Neural progenitor cell (in vitro differentiated cells): Measurements from ENCODE around the gene ANKRD13D. TPM values are rescaled to one million over a fixed set of nuclear protein-coding genes. Genes with fewer than 3 reads are reported as not detected.

ENCODE experiments used
- DNase-seq: peaks from one replicate; pipeline ENCODE4 v3.0.0-alpha.2; 2016; ENCODE audit warnings: low spot score
- H2AFZ ChIP-seq: fragments of 200-600 bp; sonication (generic); replicated peaks from 2 replicates; pipeline ENCODE4 v1.6.1; 2016; ENCODE audit warnings: antibody characterized with exemption
- H3F3A ChIP-seq: fragments of 200-600 bp; sonication (generic); 2 replicates; pipeline ENCODE4 v1.6.1; 2016; ENCODE audit warnings: antibody characterized with exemption, low read depth
- H3K27ac ChIP-seq: fragments of 200-600 bp; sonication (generic); 2 replicates; pipeline ENCODE4 v1.5.1; 2016; ENCODE audit warnings: mild to moderate bottlenecking
- H3K27me3 ChIP-seq: fragments of 200-600 bp; sonication (generic); 2 replicates; pipeline ENCODE4 v1.6.1; 2016; ENCODE audit warnings: mild to moderate bottlenecking, moderate library complexity
- H3K36me3 ChIP-seq: fragments of 200-600 bp; sonication (generic); 2 replicates; pipeline ENCODE4 v1.5.1; 2016
- H3K4me1 ChIP-seq: fragments of 200-600 bp; sonication (generic); 2 replicates; pipeline ENCODE4 v1.6.1; 2016; ENCODE audit warnings: mixed run types
- H3K4me2 ChIP-seq: fragments of 200-600 bp; sonication (generic); 2 replicates; pipeline ENCODE4 v1.6.1; 2016
- H3K4me3 ChIP-seq: fragments of 200-600 bp; sonication (generic); 2 replicates; pipeline ENCODE4 v1.5.1; 2016
- H3K79me2 ChIP-seq: fragments of 200-600 bp; sonication (generic); 2 replicates; pipeline ENCODE4 v1.6.1; 2016; ENCODE audit warnings: low read depth
- H3K9ac ChIP-seq: fragments of 200-600 bp; sonication (generic); 2 replicates; pipeline ENCODE4 v1.6.1; 2016
- H3K9me3 ChIP-seq: fragments of 200-600 bp; sonication (generic); 2 replicates; pipeline ENCODE4 v1.5.1; 2016; ENCODE audit warnings: low read depth
- H4K20me1 ChIP-seq: fragments of 200-600 bp; sonication (generic); 2 replicates; pipeline ENCODE4 v1.6.1; 2016; ENCODE audit warnings: low read depth
- H3K27ac Mint-ChIP-seq: 3 replicates; pipeline ENCODE4 v1.8.0; 2021; ENCODE audit warnings: mixed read lengths
- H3K27me3 Mint-ChIP-seq: 2 replicates; pipeline ENCODE4 v1.8.0; 2022; ENCODE audit warnings: low read depth, mild to moderate bottlenecking, inconsistent platforms, moderate library complexity, mixed read lengths; ENCODE audit not compliant: insufficient read depth
- H3K36me3 Mint-ChIP-seq: 3 replicates; pipeline ENCODE4 v1.8.0; 2021; ENCODE audit warnings: mixed read lengths
- H3K4me1 Mint-ChIP-seq: 3 replicates; pipeline ENCODE4 v1.8.0; 2021; ENCODE audit warnings: mixed read lengths
- H3K4me3 Mint-ChIP-seq: 3 replicates; pipeline ENCODE4 v1.8.0; 2021; ENCODE audit warnings: mild to moderate bottlenecking, moderate library complexity, mixed read lengths
- H3K9me3 Mint-ChIP-seq: 3 replicates; pipeline ENCODE4 v1.8.0; 2020; ENCODE audit warnings: mixed read lengths
- CTCF ChIP-seq: fragments of 200-600 bp; sonication (generic); IDR thresholded peaks from 2 replicates; pipeline ENCODE4 v1.5.1; 2017; ENCODE audit warnings: antibody characterized with exemption, mild to moderate bottlenecking
- EZH2 ChIP-seq: fragments of 200-600 bp; sonication (generic); IDR thresholded peaks from 2 replicates; pipeline ENCODE4 v1.6.1; 2017; ENCODE audit warnings: antibody characterized with exemption, mild to moderate bottlenecking, moderate library complexity
- EZH2phosphoT487 ChIP-seq: fragments of 200-600 bp; sonication (generic); IDR thresholded peaks from 2 replicates; pipeline ENCODE4 v1.6.1; 2017; ENCODE audit warnings: antibody characterized with exemption
- total RNA-seq: library from RNA; depleted of rRNA; stranded (reverse); fragments of >200 nt; gene quantifications from 2 replicates; pipeline ENCODE4 v1.2.3, GENCODE V29; 2015; ENCODE audit warnings: low replicate concordance

The ANKRD13D gene
- total RNA-seq, 1 donor from 2014 or later = 21.0 TPM

DNA sequence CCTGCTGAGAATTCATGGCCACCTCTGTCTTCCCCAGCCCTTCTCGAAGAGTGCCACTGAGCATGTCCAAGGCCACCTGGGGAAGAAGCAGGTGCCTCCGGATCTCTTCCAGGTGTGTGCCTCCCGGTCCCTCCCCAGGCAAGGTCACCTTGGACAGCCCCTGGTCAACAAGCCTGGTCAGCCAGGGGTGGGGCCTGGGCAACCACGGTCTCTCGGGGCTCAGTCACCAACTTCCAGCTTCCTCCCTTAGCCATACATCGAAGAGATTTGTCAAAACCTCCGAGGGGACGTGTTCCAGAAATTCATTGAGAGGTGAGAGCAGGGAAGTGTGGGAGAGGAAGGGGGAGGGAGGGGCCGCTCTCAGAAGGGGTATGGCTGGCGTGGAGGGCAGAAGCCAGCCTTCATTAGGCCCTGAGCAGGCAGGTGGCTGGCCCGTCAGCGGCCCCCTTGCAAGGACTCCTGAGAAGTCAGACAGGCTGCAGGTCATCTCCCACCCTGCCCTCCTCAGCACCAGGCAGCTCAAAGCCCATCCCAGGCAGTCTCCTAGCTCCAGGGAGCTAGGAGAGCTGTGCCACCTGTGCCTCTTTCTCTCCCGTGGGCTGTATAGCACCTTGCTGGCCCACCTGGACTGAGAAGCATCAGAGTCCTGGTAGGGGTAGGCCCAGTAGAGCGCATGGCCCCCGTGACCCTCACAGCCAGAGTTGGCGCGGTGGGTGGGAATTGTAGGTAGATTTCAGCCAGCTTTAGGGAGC is 9.3 kb upstream of the ANKRD13D start:
- Mint-ChIP-seq H3K4me3 (no peak overlapping the region), H3K27ac (no peak overlapping the region), H3K27me3 (peaks cover 5% of the 10 kb centered on the region), H3K36me3 (peaks cover 7% of the 10 kb centered on the region), H3K9me3 (no peaks in the 10 kb centered on the region), H3K4me1 (peaks cover 11% of the 10 kb centered on the region)
- Histone ChIP-seq H3K4me3 (no peak overlapping the region), H3K9me3 (no peaks in the 10 kb centered on the region), H3K27ac (no peak overlapping the region), H3K4me1 (peaks cover 14% of the 10 kb centered on the region), H3K9ac (no peak overlapping the region), H2AFZ (no peak overlapping the region), H4K20me1 (peaks cover 29% of the 10 kb centered on the region), H3F3A (peaks cover 9% of the 10 kb centered on the region), H3K36me3 (no peaks in the 10 kb centered on the region), H3K27me3 (no peaks in the 10 kb centered on the region), H3K79me2 (peaks cover 23% of the 10 kb centered on the region), H3K4me2 (no peak overlapping the region)
- DNase-seq = no peak
- TF ChIP-seq CTCF = no peak

GRCh38 chr11:67280341-67280787 is 8.7 kb upstream of the ANKRD13D start:
- Histone ChIP-seq H3K9ac (no peak overlapping the region), H3K27ac (no peak overlapping the region), H3K4me2 (no peak overlapping the region), H3K79me2 (peaks cover 17% of the 10 kb centered on the region), H3F3A (peaks cover 9% of the 10 kb centered on the region), H3K27me3 (no peaks in the 10 kb centered on the region), H3K9me3 (no peaks in the 10 kb centered on the region), H2AFZ (no peak overlapping the region), H3K36me3 (no peaks in the 10 kb centered on the region), H3K4me1 (peaks cover 14% of the 10 kb centered on the region), H4K20me1 (peaks cover 25% of the 10 kb centered on the region), H3K4me3 (no peak overlapping the region)
- no peak overlapping the region for H3K4me3 Mint-ChIP-seq
- DNase-seq = no peak
- H3K36me3 Mint-ChIP-seq = peaks cover 7% of the 10 kb centered on the region
- H3K27me3 Mint-ChIP-seq = peaks cover 5% of the 10 kb centered on the region
- peaks cover 11% of the 10 kb centered on the region for H3K4me1 Mint-ChIP-seq
- H3K27ac Mint-ChIP-seq = no peak overlapping the region
- TF ChIP-seq EZH2 (no peak), CTCF (no peak), EZH2phosphoT487 (no peak)
- no peaks in the 10 kb centered on the region for H3K9me3 Mint-ChIP-seq

DNA sequence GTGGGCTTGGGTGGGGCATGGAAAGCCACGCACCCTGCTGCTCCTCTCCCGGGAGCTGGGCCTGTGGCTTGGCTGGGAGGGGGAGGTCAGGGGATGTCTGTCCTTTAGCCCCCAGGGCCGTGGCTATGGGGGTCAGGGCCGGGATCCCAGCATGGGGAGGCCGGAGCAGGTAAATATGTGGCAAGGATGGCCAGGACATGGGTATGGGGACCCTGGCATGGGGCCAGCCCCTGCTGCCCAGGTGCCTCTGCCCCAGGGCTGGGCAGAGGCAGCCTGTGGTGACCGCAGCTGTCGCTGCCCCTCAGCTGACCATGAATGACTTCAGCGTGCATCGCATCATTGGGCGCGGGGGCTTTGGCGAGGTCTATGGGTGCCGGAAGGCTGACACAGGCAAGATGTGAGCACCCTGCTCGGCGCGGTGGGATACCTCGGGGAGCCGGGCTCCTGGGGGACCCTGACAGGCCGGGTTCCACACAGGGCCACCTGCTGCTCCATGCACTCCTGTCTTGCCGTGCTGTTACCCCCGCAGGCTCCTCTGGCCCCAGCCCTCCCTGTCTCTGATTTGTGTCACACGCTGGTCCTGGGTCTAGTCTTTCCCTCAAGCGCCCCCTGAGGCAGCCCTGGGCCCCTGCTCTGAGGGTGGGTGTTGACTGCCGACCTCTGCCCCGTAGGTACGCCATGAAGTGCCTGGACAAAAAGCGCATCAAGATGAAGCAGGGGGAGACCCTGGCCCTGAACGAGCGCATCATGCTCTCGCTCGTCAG is 8.1 kb upstream of the ANKRD13D start:
- Histone ChIP-seq H3K9me3 (no peaks in the 10 kb centered on the region), H3K4me1 (peaks cover 14% of the 10 kb centered on the region), H2AFZ (no peak overlapping the region), H3K4me2 (no peak overlapping the region), H3K36me3 (no peaks in the 10 kb centered on the region), H3K27ac (no peak overlapping the region), H4K20me1 (peaks cover 19% of the 10 kb centered on the region), H3K9ac (no peak overlapping the region), H3K27me3 (no peaks in the 10 kb centered on the region), H3F3A (peaks cover 9% of the 10 kb centered on the region), H3K4me3 (no peak overlapping the region), H3K79me2 (peaks cover 11% of the 10 kb centered on the region)
- peaks cover 5% of the 10 kb centered on the region for H3K27me3 Mint-ChIP-seq
- peaks cover 11% of the 10 kb centered on the region for H3K4me1 Mint-ChIP-seq
- no peaks in the 10 kb centered on the region for H3K9me3 Mint-ChIP-seq
- H3K27ac Mint-ChIP-seq = no peak overlapping the region
- TF ChIP-seq EZH2 = no peak
- no peak for TF ChIP-seq EZH2phosphoT487
- TF ChIP-seq CTCF = no peak
- H3K36me3 Mint-ChIP-seq = peaks cover 7% of the 10 kb centered on the region
- no peak overlapping the region for H3K4me3 Mint-ChIP-seq
- no peak for DNase-seq
